ENCODE measurements around the gene MICAL3.

Gene MICAL3

GRCh38 chr22:17784776-17785175 lies 239.6 kb downstream of the MICAL3 start:
- no peak for DNase-seq

GRCh38 chr22:17783773-17784480 lies 240.4 kb downstream of the MICAL3 start:
- no peak for DNase-seq

- no peak for DNase-seq
Measured at GRCh38 chr22:17783312-17783711, 241.0 kb downstream of the MICAL3 start.

- no peak for DNase-seq
Measured at GRCh38 chr22:17782621-17783020, 241.7 kb downstream of the MICAL3 start.

DNA sequence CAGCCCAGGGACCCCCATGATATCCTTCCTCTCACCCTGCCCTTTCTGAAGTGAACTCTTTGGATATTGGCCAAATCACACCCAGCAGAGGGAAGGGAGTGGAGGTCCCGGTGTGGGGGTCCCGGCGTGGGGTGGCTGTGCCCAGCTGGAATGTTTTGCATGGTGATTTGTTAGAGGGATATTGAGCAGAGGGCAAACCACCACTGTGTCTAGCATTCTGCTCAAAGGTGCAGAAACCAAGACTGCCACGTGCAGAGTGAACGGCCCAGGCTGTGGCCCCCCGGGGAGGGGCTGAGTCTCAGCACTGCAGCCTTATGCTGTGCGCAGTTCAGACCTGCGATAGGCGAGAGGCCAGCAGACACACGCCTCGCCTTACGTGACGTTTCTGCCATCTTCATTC lies 242.2 kb downstream of the MICAL3 start:
- DNase-seq = no peak

DNA sequence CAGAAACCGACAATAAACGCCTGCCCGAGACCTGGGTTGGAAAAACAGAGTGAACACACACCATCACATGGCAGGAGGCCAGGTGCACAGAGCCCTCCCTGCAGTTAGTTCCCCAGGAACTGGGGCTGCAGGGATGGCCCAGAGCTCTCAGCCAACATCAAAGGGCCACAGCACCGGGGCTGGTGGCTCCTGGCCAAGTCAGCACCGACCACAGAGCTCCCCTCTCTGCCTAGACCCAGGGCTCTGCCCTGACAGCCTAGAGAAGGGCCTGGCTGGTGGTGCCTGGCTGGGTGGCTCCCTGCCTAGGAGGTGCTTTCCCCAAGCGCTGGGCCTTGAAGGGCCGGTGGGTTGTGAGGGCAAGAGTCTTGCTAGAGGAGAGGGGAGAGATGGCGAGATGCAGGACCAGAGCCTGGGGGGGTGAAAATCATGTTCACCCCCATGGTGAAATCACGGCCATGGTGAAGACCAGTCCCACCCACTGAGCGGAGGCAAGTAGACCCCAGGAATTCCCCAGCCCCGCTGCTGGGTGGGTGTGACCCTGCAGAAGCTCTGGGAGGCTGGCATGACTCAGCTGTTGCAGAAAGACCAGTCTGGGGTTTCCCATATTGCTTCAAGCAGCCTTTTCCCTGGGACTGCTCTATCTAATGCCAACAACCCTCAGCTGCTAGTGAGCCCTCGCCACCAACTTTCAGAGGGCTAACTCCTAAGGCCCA lies 242.9 kb downstream of the MICAL3 start:
- peak; percentile 39 for DNase-seq

GRCh38 chr22:17780741-17781318 lies 243.5 kb downstream of the MICAL3 start:
- no peak for DNase-seq

DNA sequence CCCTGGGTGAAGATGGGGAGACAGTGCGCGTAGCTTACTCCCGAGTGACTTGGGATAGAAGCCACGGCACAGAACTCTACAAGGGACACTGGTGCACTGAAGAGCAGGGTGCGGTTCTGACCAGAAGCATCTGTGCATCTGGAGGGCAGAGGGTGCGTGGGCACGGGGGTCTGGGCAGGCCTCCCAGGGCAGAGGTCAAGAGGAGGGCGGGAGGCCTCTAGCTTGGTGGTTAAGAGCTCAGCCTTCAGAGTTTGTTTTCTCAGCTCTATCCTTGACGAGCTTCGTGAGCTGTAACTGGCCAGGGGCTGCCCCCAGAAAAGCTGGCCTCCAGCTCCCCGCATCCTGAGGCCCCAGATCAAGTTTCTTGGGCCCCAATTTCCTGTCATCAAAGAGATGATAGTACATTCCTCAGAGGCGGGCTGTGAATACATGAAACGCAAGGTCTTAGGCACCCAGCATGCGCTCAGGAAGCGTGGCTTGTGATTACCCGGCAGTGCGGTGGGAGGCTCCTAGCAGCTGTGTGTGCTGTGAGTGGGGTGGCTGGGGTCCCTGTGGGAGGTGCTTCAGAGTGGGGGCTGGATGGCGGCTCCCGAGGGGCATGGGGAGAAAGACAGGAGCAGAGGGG lies 244.1 kb downstream of the MICAL3 start:
- no peak for DNase-seq

- DNase-seq = no peak
Measured at GRCh38 chr22:17779286-17780115, 244.9 kb downstream of the MICAL3 start.

DNA sequence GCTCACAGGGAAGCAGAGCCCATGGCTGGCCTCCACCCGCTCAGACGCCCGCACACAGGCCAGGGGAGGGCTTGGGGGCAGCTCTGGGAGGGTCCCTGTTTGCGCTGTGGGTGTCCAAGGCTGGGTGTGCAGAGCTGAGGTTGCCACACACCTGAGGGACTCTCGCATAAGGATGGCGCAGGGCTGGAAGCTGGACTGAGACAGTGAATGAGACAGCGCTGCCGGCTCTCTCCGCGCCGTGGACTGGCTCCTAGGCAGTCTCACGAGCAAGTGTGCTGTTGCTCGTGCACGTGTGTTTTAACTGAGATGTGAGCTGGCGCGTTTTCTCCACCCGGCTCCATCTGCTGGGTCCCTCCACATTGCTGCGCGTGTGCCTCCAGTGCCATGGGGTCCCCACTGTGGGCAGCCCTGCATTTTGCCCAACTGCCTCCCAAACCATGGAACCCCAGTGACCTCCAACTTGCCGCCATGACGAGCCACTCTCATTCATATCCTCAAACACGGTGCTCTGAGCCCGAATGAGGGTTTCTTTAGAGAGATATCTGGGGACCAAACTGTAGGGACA lies 245.9 kb downstream of the MICAL3 start:
- no peak for DNase-seq

GRCh38 chr22:17777717-17778044 lies 246.7 kb downstream of the MICAL3 start:
- no peak for DNase-seq

GRCh38 chr22:17777005-17777716 lies 247.2 kb downstream of the MICAL3 start:
- peak; percentile 47 for DNase-seq

GRCh38 chr22:17775781-17776465 lies 248.4 kb downstream of the MICAL3 start:
- DNase-seq = no peak

- no peak for DNase-seq
Measured at GRCh38 chr22:17774926-17775685, 249.3 kb downstream of the MICAL3 start.

DNA sequence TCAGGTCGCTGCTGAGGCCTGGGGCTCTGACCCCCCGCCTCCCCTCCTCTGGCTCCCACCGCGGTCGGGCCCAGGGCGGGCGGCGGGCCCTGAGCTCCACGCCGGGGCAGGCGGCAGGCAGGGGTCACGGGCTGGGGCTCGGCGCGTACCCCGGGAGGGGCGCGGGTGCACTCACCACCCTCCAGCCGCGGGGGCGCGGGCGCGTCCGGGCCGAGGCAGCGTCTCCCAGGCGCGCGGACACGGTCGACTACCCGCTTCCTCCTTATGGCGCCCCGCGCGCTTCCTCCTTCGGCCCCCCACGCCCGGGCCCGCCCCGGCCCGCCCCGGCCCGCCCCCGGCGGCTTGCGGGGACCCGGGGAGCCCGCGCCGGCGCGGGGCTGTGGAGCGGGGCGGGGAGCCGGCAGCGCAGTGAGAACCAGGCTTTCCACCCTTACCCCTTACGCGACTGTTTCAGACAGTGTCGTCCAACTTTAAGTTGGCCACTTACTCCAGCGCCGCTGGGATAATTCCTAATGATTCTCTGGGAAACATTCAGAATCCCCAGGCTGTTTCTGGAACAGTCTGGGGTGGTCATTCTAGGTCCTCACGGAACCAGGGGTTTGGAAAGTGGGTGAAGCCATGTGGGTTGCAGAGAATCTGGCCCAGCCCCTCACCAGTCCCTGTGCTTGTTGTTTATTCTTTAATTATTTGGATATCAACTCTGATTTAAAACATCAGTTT lies 250.0 kb downstream of the MICAL3 start, which contains the start of gene BID:
BID (minus strand) TSS at position 264 of the 720 bp plus-strand sequence. CDS start 24,353 bp downstream, outside the sequence.
- no peak for DNase-seq

- peak; percentile 45 for DNase-seq
Measured at GRCh38 chr22:17773606-17774205, 250.7 kb downstream of the MICAL3 start.

DNA sequence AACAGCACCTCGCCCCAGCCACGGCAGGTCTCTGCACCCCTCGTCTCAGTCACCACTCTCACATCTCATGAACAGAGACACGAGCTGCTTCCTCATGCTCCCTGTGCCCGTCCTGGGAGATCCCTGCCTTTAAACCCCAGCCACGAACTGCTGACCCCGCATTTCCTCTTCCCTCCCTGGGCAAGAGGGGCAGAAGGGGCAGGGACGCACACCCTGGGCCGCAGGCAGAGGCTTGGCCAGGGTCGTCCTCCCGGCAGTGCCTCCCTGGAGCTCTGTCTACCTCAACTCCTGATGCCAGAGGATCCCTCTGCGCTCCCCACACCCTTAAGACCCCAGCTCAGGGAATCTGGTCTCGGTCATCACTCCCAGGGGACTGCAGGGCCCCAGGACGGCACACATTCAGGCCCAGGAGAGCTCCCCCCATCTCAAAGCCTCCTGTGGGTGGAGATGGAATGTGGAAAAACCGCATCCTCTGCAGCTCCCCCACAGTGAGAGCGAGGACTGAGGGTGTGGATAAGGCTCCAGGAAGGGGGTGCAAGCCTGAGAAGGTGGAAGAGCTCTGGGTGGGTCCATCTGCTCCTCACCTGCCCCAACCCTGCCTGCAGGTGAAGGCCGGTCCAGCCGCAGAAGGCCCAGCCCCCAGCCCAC lies 251.3 kb downstream of the MICAL3 start:
- DNase-seq = no peak

- DNase-seq = no peak
Measured at GRCh38 chr22:17772249-17772957, 252.0 kb downstream of the MICAL3 start.
